Measurements from ENCODE around the gene XPO4.

GRCh38 chr13:20848944-20849343 lies 53.6 kb downstream of the XPO4 start:
- TF ChIP-seq CTCF (IDR thresholded peaks at IDR 0.05) (no peak), POLR2A (IDR thresholded peaks at IDR 0.05) (no peak)

Data from ovary (tissue), 3 donors.